GM12878 (cell line): ENCODE measurements around the gene CARD11.

Source experiments
- EP300 ChIP-seq, 2 experiments: fragments of 150-350 bp in 1 of 2; IDR thresholded peaks; 2 replicates each; pipeline ENCODE4 v1.6.1; 2011 to 2012; ENCODE audit warnings: low read depth in 2 of 2, low read length in 2 of 2, borderline replicate concordance in 1 of 2, improper control_type of control experiment in 1 of 2, inconsistent platforms in 1 of 2; ENCODE audit not compliant: control insufficient read depth in 1 of 2
- EZH2 ChIP-seq: IDR thresholded peaks from 2 replicates; pipeline ENCODE4 v1.6.1; 2012; ENCODE audit warnings: low read depth, mild to moderate bottlenecking, control low read depth, inconsistent platforms, low read length, borderline replicate concordance; ENCODE audit not compliant: control insufficient read depth
- NRF1 ChIP-seq: conservative IDR thresholded peaks from 2 replicates; pipeline ENCODE4 v1.6.1; 2011; ENCODE audit warnings: mild to moderate bottlenecking, low read depth, low read length, improper control_type of control experiment
- RCOR1 ChIP-seq: conservative IDR thresholded peaks from 2 replicates; pipeline ENCODE4 v1.6.1; 2012; ENCODE audit warnings: low read depth, low read length, improper control_type of control experiment
- RFX5 ChIP-seq: IDR thresholded peaks from 2 replicates; pipeline ENCODE4 v1.6.1; 2011; ENCODE audit warnings: low read depth, low read length, improper control_type of control experiment
- TCF12 ChIP-seq: IDR thresholded peaks from 2 replicates; pipeline ENCODE4 v1.6.1; 2011; ENCODE audit warnings: low read depth, mild to moderate bottlenecking, low read length
- ZBTB11 ChIP-seq: fragments of 450-650 bp; formaldehyde crosslinking; IDR thresholded peaks from 2 replicates; pipeline ENCODE4 v1.5.0; 2022; ENCODE audit warnings: mild to moderate bottlenecking, missing genetic modification characterization
- ZNF274 ChIP-seq: IDR thresholded peaks from one replicate; pipeline ENCODE4 v1.8.0; 2011; ENCODE audit not compliant: insufficient read length, insufficient read depth
- TF ChIP-seq, protein P1 (sequence below), 3 experiments: IDR thresholded peaks in 2 of 3; conservative IDR thresholded peaks in 1 of 3; 2 replicates each; pipeline ENCODE4 v1.5.1; 2011; ENCODE audit warnings: low read depth in 3 of 3, low read length in 3 of 3, mild to moderate bottlenecking in 3 of 3, control low read depth in 2 of 3, moderate library complexity in 2 of 3, inconsistent platforms in 1 of 3, mixed read lengths in 1 of 3; ENCODE audit not compliant: control insufficient read depth in 2 of 3, insufficient read depth in 1 of 3; ENCODE audit errors: extremely low read depth in 1 of 3
- TF ChIP-seq, protein P2 (sequence below): IDR thresholded peaks from 2 replicates; pipeline ENCODE4 v1.6.1; 2011; ENCODE audit warnings: mild to moderate bottlenecking, low read depth, low read length, moderate library complexity; ENCODE audit not compliant: insufficient replicate concordance
- TF ChIP-seq, protein P3 (sequence below): fragments of 450-650 bp; formaldehyde crosslinking; IDR thresholded peaks from 2 replicates; pipeline ENCODE4 v1.4.0; 2020; ENCODE audit warnings: mild to moderate bottlenecking, moderate library complexity
- TF ChIP-seq, protein P4 (sequence below): IDR thresholded peaks from 2 replicates; pipeline ENCODE4 v1.6.1; 2012; ENCODE audit warnings: low read depth, low read length, improper control_type of control experiment
- TF ChIP-seq, protein P5 (sequence below): fragments of 450-650 bp; IDR thresholded peaks from 2 replicates; pipeline ENCODE4 v1.6.1; 2018; ENCODE audit warnings: mild to moderate bottlenecking, low read depth, moderate library complexity; ENCODE audit not compliant: partially characterized antibody

GRCh38 chr7:3080106-3080505 is 36.4 kb upstream of the CARD11 start:
- TF ChIP-seq ZNF274 (no peak), TCF12 (no peak), RCOR1 (no peak), NRF1 (no peak), EP300 (IDR thresholded peaks at IDR 0.05; ENCODE audit: borderline replicate concordance in 1 of 2, control insufficient read depth in 1 of 2, low read depth in 2 of 2, low read length in 2 of 2) (no peak), EZH2 (no peak), ZBTB11 (CRISPR knock-in tag) (no peak), RFX5 (no peak)
- TF ChIP-seq, protein P1, sequence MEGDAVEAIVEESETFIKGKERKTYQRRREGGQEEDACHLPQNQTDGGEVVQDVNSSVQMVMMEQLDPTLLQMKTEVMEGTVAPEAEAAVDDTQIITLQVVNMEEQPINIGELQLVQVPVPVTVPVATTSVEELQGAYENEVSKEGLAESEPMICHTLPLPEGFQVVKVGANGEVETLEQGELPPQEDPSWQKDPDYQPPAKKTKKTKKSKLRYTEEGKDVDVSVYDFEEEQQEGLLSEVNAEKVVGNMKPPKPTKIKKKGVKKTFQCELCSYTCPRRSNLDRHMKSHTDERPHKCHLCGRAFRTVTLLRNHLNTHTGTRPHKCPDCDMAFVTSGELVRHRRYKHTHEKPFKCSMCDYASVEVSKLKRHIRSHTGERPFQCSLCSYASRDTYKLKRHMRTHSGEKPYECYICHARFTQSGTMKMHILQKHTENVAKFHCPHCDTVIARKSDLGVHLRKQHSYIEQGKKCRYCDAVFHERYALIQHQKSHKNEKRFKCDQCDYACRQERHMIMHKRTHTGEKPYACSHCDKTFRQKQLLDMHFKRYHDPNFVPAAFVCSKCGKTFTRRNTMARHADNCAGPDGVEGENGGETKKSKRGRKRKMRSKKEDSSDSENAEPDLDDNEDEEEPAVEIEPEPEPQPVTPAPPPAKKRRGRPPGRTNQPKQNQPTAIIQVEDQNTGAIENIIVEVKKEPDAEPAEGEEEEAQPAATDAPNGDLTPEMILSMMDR (IDR thresholded peaks at IDR 0.05 in 2 of 3, conservative IDR thresholded peaks at IDR 0.05 in 1 of 3; ENCODE audit: control insufficient read depth in 2 of 3, extremely low read depth in 1 of 3, insufficient read depth in 1 of 3, low read depth in 3 of 3, low read length in 3 of 3): no peak
- TF ChIP-seq, protein P2, sequence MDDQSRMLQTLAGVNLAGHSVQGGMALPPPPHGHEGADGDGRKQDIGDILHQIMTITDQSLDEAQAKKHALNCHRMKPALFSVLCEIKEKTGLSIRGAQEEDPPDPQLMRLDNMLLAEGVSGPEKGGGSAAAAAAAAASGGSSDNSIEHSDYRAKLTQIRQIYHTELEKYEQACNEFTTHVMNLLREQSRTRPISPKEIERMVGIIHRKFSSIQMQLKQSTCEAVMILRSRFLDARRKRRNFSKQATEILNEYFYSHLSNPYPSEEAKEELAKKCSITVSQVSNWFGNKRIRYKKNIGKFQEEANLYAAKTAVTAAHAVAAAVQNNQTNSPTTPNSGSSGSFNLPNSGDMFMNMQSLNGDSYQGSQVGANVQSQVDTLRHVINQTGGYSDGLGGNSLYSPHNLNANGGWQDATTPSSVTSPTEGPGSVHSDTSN: no peak
- TF ChIP-seq, protein P3, sequence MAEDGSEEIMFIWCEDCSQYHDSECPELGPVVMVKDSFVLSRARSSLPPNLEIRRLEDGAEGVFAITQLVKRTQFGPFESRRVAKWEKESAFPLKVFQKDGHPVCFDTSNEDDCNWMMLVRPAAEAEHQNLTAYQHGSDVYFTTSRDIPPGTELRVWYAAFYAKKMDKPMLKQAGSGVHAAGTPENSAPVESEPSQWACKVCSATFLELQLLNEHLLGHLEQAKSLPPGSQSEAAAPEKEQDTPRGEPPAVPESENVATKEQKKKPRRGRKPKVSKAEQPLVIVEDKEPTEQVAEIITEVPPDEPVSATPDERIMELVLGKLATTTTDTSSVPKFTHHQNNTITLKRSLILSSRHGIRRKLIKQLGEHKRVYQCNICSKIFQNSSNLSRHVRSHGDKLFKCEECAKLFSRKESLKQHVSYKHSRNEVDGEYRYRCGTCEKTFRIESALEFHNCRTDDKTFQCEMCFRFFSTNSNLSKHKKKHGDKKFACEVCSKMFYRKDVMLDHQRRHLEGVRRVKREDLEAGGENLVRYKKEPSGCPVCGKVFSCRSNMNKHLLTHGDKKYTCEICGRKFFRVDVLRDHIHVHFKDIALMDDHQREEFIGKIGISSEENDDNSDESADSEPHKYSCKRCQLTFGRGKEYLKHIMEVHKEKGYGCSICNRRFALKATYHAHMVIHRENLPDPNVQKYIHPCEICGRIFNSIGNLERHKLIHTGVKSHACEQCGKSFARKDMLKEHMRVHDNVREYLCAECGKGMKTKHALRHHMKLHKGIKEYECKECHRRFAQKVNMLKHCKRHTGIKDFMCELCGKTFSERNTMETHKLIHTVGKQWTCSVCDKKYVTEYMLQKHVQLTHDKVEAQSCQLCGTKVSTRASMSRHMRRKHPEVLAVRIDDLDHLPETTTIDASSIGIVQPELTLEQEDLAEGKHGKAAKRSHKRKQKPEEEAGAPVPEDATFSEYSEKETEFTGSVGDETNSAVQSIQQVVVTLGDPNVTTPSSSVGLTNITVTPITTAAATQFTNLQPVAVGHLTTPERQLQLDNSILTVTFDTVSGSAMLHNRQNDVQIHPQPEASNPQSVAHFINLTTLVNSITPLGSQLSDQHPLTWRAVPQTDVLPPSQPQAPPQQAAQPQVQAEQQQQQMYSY (CRISPR knock-in tag): no peak
- TF ChIP-seq, protein P4, sequence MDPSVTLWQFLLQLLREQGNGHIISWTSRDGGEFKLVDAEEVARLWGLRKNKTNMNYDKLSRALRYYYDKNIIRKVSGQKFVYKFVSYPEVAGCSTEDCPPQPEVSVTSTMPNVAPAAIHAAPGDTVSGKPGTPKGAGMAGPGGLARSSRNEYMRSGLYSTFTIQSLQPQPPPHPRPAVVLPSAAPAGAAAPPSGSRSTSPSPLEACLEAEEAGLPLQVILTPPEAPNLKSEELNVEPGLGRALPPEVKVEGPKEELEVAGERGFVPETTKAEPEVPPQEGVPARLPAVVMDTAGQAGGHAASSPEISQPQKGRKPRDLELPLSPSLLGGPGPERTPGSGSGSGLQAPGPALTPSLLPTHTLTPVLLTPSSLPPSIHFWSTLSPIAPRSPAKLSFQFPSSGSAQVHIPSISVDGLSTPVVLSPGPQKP: no peak
- TF ChIP-seq, protein P5, sequence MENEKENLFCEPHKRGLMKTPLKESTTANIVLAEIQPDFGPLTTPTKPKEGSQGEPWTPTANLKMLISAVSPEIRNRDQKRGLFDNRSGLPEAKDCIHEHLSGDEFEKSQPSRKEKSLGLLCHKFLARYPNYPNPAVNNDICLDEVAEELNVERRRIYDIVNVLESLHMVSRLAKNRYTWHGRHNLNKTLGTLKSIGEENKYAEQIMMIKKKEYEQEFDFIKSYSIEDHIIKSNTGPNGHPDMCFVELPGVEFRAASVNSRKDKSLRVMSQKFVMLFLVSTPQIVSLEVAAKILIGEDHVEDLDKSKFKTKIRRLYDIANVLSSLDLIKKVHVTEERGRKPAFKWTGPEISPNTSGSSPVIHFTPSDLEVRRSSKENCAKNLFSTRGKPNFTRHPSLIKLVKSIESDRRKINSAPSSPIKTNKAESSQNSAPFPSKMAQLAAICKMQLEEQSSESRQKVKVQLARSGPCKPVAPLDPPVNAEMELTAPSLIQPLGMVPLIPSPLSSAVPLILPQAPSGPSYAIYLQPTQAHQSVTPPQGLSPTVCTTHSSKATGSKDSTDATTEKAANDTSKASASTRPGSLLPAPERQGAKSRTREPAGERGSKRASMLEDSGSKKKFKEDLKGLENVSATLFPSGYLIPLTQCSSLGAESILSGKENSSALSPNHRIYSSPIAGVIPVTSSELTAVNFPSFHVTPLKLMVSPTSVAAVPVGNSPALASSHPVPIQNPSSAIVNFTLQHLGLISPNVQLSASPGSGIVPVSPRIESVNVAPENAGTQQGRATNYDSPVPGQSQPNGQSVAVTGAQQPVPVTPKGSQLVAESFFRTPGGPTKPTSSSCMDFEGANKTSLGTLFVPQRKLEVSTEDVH: no peak
